GM23338 (cell line): ENCODE measurements around the gene FKRP. TPM values are rescaled to one million over a fixed set of nuclear protein-coding genes. Genes with fewer than 3 reads are reported as not detected.

Experiments used
- ATAC-seq: fragments of 200-7000 bp; cut with Tn5 transposase; 3 replicates; pipeline ENCODE4 v1.9.1; 2020
- DNase-seq: peaks from one replicate; pipeline ENCODE4 v3.0.0-alpha.2; 2015; ENCODE audit warnings: low spot score
- H2AFZ ChIP-seq: fragments of 200-600 bp; sonication (generic); 2 replicates; pipeline ENCODE4 v1.8.0; 2016; ENCODE audit warnings: antibody characterized with exemption, mild to moderate bottlenecking, moderate library complexity
- H3F3A ChIP-seq: fragments of 200-600 bp; sonication (generic); replicated peaks from 2 replicates; pipeline ENCODE4 v1.8.0; 2017; ENCODE audit warnings: antibody characterized with exemption, mixed run types, low read depth
- H3K27ac ChIP-seq: fragments of 200-600 bp; sonication (generic); 2 replicates; pipeline ENCODE4 v1.6.1; 2016; ENCODE audit warnings: low read depth
- H3K27me3 ChIP-seq: fragments of 200-600 bp; sonication (generic); 2 replicates; pipeline ENCODE4 v1.8.0; 2016; ENCODE audit warnings: mild to moderate bottlenecking, mixed run types, moderate library complexity; ENCODE audit not compliant: insufficient read depth
- H3K36me3 ChIP-seq: fragments of 200-600 bp; sonication (generic); 2 replicates; pipeline ENCODE4 v1.8.0; 2016; ENCODE audit warnings: mild to moderate bottlenecking; ENCODE audit not compliant: insufficient read depth
- H3K4me1 ChIP-seq: fragments of 200-600 bp; sonication (generic); 2 replicates; pipeline ENCODE4 v1.8.0; 2016; ENCODE audit warnings: mild to moderate bottlenecking, moderate library complexity; ENCODE audit not compliant: insufficient read depth
- H3K4me2 ChIP-seq: fragments of 200-600 bp; sonication (generic); 2 replicates; pipeline ENCODE4 v1.7.1; 2017; ENCODE audit warnings: mixed run types
- H3K4me3 ChIP-seq: fragments of 200-600 bp; sonication (generic); 2 replicates; pipeline ENCODE4 v1.6.1; 2016; ENCODE audit warnings: mixed run types
- H3K79me2 ChIP-seq: fragments of 200-600 bp; sonication (generic); replicated peaks from 2 replicates; pipeline ENCODE4 v1.8.0; 2017; ENCODE audit warnings: mild to moderate bottlenecking; ENCODE audit not compliant: insufficient read depth
- H3K9me2 ChIP-seq: fragments of 200-600 bp; sonication (generic); 2 replicates; pipeline ENCODE4 v1.8.0; 2017; ENCODE audit not compliant: insufficient read depth
- H4K20me1 ChIP-seq: fragments of 200-600 bp; sonication (generic); replicated peaks from 2 replicates; pipeline ENCODE4 v1.8.0; 2017; ENCODE audit warnings: mild to moderate bottlenecking; ENCODE audit not compliant: insufficient read depth
- H3K27ac Mint-ChIP-seq: 2 replicates; pipeline ENCODE4 v1.8.0; 2020; ENCODE audit warnings: inconsistent platforms, mild to moderate bottlenecking, moderate library complexity, mixed read lengths
- H3K27me3 Mint-ChIP-seq: 3 replicates; pipeline ENCODE4 v1.8.0; 2022; ENCODE audit warnings: low read depth, mild to moderate bottlenecking, moderate library complexity, mixed read lengths, inconsistent platforms; ENCODE audit not compliant: insufficient read depth, poor library complexity
- H3K36me3 Mint-ChIP-seq: 3 replicates; pipeline ENCODE4 v1.8.0; 2021; ENCODE audit warnings: low read depth, mild to moderate bottlenecking, inconsistent platforms, moderate library complexity, mixed read lengths
- H3K4me1 Mint-ChIP-seq: 3 replicates; pipeline ENCODE4 v1.8.0; 2020; ENCODE audit warnings: mild to moderate bottlenecking, inconsistent platforms, mixed read lengths
- H3K4me3 Mint-ChIP-seq: 3 replicates; pipeline ENCODE4 v1.8.0; 2021; ENCODE audit warnings: moderate library complexity, mild to moderate bottlenecking, inconsistent platforms, mixed read lengths
- H3K9me3 Mint-ChIP-seq: 3 replicates; pipeline ENCODE4 v1.8.0; 2020; ENCODE audit warnings: moderate library complexity, mild to moderate bottlenecking, inconsistent platforms, mixed read lengths
- CREB1 ChIP-seq: fragments of 250-450 bp; sonication (Bioruptor Pico); IDR thresholded peaks from 2 replicates; pipeline ENCODE4 v1.5.0; 2020; ENCODE audit warnings: low read depth, mild to moderate bottlenecking, moderate library complexity
- ETS1 ChIP-seq: IDR thresholded peaks from 2 replicates; pipeline ENCODE4 v1.6.1; 2016; ENCODE audit warnings: antibody characterized with exemption
- EZH2 ChIP-seq: fragments of 200-600 bp; sonication (generic); IDR thresholded peaks from one replicate; pipeline ENCODE4 v1.8.0; 2017; ENCODE audit warnings: antibody characterized with exemption, mild to moderate bottlenecking, low read depth; ENCODE audit not compliant: unreplicated experiment
- EZH2phosphoT487 ChIP-seq: fragments of 200-600 bp; sonication (generic); IDR thresholded peaks from one replicate; pipeline ENCODE4 v1.8.1; 2018; ENCODE audit warnings: antibody characterized with exemption; ENCODE audit not compliant: unreplicated experiment
- JUNB ChIP-seq: IDR thresholded peaks from one replicate; pipeline ENCODE4 v1.6.1; 2016; ENCODE audit warnings: antibody characterized with exemption; ENCODE audit not compliant: unreplicated experiment
- NANOG ChIP-seq: IDR thresholded peaks from 2 replicates; pipeline ENCODE4 v1.6.1; 2016; ENCODE audit warnings: antibody characterized with exemption, borderline replicate concordance
- STAT1 ChIP-seq: IDR thresholded peaks from one replicate; pipeline ENCODE4 v1.6.1; 2016; ENCODE audit warnings: antibody characterized with exemption; ENCODE audit not compliant: unreplicated experiment
- ZNF462 ChIP-seq: fragments of 250-450 bp; sonication (Bioruptor Pico); IDR thresholded peaks from 2 replicates; pipeline ENCODE4 v1.5.0; 2020; ENCODE audit warnings: mild to moderate bottlenecking, moderate library complexity
- polyA plus RNA-seq: library from polyadenylated mRNA; unstranded; fragments of >200 nt; fragmentation: Nextera tagmentation; extraction: Ambion mirVana; gene quantifications from 2 replicates; pipeline ENCODE4 v1.2.1, GENCODE V29; 2016
- total RNA-seq: library from RNA; depleted of rRNA; stranded (reverse); fragments of >200 nt; shearing (Covaris generic); gene quantifications from 2 replicates; pipeline ENCODE4 v1.2.3, GENCODE V29; 2014
- TF ChIP-seq, protein P1 (sequence below): IDR thresholded peaks from one replicate; pipeline ENCODE4 v1.6.1; 2018; ENCODE audit warnings: antibody characterized with exemption; ENCODE audit not compliant: unreplicated experiment

FKRP gene
- total and polyA plus RNA-seq, 2 experiments from 2014 or later, result 11.5 to 31.9 TPM

- Histone ChIP-seq H3K27ac (no peak overlapping the region), H3K4me3 (no peak overlapping the region), H3F3A (peaks cover 8% of the 10 kb centered on the region; the same call in 1 of the 2 replicates), H3K79me2 (peaks cover 14% of the 10 kb centered on the region), H3K27me3 (peaks cover 6% of the 10 kb centered on the region), H3K4me1 (no peaks in the 10 kb centered on the region), H3K36me3 (no peaks in the 10 kb centered on the region), H4K20me1 (0 out of 2 replicates have a peak, but pooled peaks cover 2% of the 10 kb centered on the region), H2AFZ (no peak overlapping the region), H3K9me2 (no peaks in the 10 kb centered on the region), H3K4me2 (no peak overlapping the region)
- H3K4me1 Mint-ChIP-seq, result peaks cover 6% of the 10 kb centered on the region; the same call in 2 of the 3 replicates
- H3K27me3 Mint-ChIP-seq, result peaks cover 27% of the 10 kb centered on the region
- TF ChIP-seq ETS1, result no peak
- no peak for TF ChIP-seq EZH2phosphoT487
- no peak for TF ChIP-seq EZH2
- TF ChIP-seq, protein P1, sequence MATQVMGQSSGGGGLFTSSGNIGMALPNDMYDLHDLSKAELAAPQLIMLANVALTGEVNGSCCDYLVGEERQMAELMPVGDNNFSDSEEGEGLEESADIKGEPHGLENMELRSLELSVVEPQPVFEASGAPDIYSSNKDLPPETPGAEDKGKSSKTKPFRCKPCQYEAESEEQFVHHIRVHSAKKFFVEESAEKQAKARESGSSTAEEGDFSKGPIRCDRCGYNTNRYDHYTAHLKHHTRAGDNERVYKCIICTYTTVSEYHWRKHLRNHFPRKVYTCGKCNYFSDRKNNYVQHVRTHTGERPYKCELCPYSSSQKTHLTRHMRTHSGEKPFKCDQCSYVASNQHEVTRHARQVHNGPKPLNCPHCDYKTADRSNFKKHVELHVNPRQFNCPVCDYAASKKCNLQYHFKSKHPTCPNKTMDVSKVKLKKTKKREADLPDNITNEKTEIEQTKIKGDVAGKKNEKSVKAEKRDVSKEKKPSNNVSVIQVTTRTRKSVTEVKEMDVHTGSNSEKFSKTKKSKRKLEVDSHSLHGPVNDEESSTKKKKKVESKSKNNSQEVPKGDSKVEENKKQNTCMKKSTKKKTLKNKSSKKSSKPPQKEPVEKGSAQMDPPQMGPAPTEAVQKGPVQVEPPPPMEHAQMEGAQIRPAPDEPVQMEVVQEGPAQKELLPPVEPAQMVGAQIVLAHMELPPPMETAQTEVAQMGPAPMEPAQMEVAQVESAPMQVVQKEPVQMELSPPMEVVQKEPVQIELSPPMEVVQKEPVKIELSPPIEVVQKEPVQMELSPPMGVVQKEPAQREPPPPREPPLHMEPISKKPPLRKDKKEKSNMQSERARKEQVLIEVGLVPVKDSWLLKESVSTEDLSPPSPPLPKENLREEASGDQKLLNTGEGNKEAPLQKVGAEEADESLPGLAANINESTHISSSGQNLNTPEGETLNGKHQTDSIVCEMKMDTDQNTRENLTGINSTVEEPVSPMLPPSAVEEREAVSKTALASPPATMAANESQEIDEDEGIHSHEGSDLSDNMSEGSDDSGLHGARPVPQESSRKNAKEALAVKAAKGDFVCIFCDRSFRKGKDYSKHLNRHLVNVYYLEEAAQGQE, result no peak
- no peak for TF ChIP-seq JUNB
- TF ChIP-seq NANOG, result no peak
- no peak for TF ChIP-seq CREB1 (CRISPR knock-in tag)
- no peak for TF ChIP-seq STAT1
- DNase-seq (no peak), ATAC-seq (no peak)
- H3K36me3 Mint-ChIP-seq, result peaks cover 7% of the 10 kb centered on the region
- H3K27ac Mint-ChIP-seq, result no peak overlapping the region
- 0 out of 3 replicates have a peak, but pooled peaks cover 4% of the 10 kb centered on the region for H3K9me3 Mint-ChIP-seq
- no peak overlapping the region for H3K4me3 Mint-ChIP-seq
These were observed 46.1 kb downstream of the FKRP start for GRCh38 chr19:46791944-46792343.

DNA sequence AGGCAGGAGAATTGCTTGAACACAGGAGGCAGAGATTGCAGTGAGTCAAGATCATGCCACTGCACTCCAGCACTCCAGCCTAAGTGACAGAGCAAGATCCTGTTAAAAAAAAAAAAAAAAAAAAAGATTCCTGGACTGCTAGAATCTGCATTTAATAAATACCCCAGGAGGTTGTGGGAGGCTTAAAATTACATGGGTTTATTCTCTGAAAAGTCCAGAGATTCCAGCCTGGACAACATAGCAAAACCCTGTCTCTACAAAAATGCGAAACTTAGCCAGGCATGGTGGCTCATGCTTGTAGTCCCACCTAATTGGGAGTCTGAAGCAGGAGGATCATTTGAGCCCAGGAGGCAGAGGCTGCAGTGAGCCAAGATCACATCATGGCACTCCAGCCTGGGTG lies 52.0 kb downstream of the FKRP start:
- peaks cover 9% of the 10 kb centered on the region for H3K27me3 Mint-ChIP-seq
- H3K4me1 ChIP-seq, result no peaks in the 10 kb centered on the region
- ATAC-seq, result no peak
- no peak for TF ChIP-seq ZNF462
- TF ChIP-seq EZH2, result no peak
- TF ChIP-seq EZH2phosphoT487, result no peak
- TF ChIP-seq CREB1 (CRISPR knock-in tag), result no peak
- no peak for TF ChIP-seq STAT1
- no peak for TF ChIP-seq ETS1

More for the DNA sequence above, 52.0 kb downstream of the FKRP start:
- H2AFZ ChIP-seq, result no peak overlapping the region
- no peaks in the 10 kb centered on the region for H3F3A ChIP-seq
- no peak overlapping the region for H3K27ac ChIP-seq
- no peaks in the 10 kb centered on the region for H3K4me1 Mint-ChIP-seq
- H3K79me2 ChIP-seq, result no peaks in the 10 kb centered on the region
- H3K9me3 Mint-ChIP-seq, result no peaks in the 10 kb centered on the region
- H3K4me3 ChIP-seq, result no peak overlapping the region
- no peak overlapping the region for H3K27ac Mint-ChIP-seq
- H3K9me2 ChIP-seq, result no peaks in the 10 kb centered on the region
- no peak for DNase-seq
- H3K4me3 Mint-ChIP-seq, result no peak overlapping the region
- no peaks in the 10 kb centered on the region for H3K36me3 ChIP-seq
- H3K36me3 Mint-ChIP-seq, result no peaks in the 10 kb centered on the region
- H4K20me1 ChIP-seq, result no peaks in the 10 kb centered on the region
- no peak overlapping the region for H3K4me2 ChIP-seq
- H3K27me3 ChIP-seq, result no peaks in the 10 kb centered on the region
